ENCODE data around the gene ZNF593.

Gene ZNF593

DNA sequence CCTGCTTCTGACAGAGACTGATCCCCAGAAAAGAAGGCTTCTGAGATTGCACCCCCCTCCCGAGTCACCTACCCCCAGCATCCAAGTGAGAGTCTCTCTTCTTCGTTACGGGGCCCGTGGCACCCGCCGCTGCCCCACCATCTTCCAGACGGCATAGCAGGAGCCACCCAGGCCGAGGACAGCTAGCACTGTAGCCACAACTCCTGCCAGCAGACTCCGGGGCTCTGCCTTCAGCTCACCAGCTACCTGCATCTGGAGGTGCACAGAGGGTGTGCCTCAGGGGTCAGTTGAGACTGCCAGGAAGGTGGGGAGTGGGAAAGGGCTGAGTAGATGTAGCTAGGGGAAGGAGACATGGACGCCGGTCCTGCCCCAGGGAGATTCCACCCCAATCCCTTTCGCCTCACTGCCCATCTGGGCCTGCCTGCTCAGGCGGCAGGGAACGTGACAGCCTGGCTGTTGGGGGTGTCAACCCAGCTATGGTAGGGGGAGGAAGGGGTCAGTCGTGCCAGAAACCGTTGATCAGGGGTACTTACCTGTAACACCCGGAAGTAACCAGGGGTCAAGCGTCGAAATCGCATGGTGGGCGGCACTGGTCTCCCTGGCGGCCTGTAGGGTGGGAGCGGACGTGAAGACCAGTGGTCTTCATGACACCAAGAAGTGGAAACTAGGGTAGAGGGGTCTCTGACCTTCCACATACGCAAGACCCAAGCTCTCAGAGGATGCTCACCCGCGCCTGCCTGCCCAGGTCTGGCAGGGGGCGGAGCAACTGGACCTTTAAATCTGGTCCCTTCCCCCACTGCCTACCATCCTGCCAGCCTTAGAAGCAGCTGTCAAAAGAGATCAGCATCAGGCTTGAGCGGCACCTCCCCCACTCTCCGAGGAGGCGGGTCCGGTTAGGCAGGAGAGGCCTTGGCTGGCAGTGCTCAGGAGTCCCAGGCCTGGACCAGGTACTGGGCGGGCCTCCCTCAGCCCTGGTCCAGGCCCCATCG is 1.7 kb downstream of the ZNF593 start, which contains the start of gene ZNF593OS:
Gene ZNF593OS, minus strand, starts transcription at position 749 of the 989 bp plus-strand sequence. Its CDS starts 171 bp downstream, at position 578.
- no peak for FAIRE-seq

DNA sequence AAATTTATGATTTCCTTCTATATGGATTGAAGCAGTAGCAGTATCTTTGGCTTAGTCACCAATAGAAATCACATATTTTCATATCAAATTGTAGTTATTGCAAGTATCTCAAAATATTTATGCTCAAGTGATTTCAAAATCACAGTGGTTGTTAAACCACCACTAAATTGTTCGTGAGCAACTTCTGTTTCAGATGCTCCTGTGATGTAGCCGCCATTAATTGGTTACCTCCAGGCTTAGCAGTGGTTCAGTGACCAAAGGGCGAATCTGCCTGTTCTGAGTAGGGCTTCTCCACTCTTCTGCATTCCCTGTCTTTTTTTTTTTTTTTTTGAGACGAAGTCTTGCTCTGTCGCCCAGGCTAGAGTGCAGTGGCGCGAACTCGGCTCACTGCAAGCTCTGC is 5.6 kb downstream of the ZNF593 start:
- FAIRE-seq: no peak

DNA sequence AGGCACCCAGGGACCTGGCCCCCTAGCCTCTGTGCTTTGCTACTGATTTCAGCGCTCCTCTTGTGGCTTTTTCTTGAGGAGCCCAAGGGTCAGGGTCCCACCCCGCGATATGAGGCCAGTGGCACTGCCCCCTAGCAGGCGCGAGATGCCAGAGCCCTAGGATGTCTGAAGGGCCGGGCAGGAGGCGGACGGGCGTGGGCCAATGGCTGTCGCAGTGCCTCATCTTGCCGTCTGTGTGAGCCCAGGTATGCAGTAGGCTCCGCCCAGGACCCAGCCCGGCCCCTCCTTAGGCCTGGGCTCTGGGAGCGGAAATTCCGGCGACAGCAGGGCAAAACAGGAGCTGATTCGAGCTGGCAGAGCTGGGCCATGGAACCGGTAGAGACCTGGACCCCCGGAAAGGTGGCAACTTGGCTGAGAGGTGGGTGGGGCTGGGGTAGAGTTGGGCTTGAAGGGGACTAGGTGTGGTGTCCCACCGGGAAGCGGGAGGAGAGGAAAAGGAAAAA is 7.5 kb downstream of the ZNF593 start, which contains the start of gene CNKSR1:
Gene CNKSR1, plus strand, starts transcription at position 310 of the 503 bp plus-strand sequence. Its CDS starts 57 bp downstream, at position 367.
- FAIRE-seq: no peak

GRCh38 chr1:26180010-26180506 is 10.3 kb downstream of the ZNF593 start:
- FAIRE-seq: no peak

- FAIRE-seq: no peak
These were observed 12.1 kb downstream of the ZNF593 start for GRCh38 chr1:26181586-26182382.

GRCh38 chr1:26182383-26182696 is 12.6 kb downstream of the ZNF593 start:
- FAIRE-seq: no peak

- no peak for FAIRE-seq
These were observed 14.4 kb downstream of the ZNF593 start for GRCh38 chr1:26184086-26184485.

- FAIRE-seq: no peak
These were observed 15.2 kb downstream of the ZNF593 start for GRCh38 chr1:26184883-26185282.

DNA sequence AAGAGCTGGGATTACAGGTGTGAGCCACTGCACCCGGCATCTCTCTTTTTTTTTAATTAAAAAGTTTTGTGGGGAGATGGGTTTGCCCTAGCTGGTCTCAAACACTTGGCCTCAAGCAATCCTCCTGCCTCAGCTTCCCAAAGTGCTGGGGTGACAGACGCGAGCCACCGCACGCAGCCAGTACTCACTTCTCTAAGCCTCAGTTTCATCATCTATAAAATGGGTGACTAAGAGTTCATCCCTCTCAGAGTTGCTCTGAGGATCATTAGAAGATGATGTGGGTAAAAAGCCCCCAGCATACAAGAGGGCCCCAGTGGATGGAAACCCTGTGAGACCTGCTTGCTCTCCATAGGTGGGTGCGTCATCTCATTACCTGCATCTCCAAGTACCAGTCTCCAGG is 18.2 kb downstream of the ZNF593 start:
- FAIRE-seq: no peak

- no peak for FAIRE-seq
These were observed 18.8 kb downstream of the ZNF593 start for GRCh38 chr1:26188477-26188876.

GRCh38 chr1:26189331-26189730 is 19.6 kb downstream of the ZNF593 start:
- FAIRE-seq: no peak

DNA sequence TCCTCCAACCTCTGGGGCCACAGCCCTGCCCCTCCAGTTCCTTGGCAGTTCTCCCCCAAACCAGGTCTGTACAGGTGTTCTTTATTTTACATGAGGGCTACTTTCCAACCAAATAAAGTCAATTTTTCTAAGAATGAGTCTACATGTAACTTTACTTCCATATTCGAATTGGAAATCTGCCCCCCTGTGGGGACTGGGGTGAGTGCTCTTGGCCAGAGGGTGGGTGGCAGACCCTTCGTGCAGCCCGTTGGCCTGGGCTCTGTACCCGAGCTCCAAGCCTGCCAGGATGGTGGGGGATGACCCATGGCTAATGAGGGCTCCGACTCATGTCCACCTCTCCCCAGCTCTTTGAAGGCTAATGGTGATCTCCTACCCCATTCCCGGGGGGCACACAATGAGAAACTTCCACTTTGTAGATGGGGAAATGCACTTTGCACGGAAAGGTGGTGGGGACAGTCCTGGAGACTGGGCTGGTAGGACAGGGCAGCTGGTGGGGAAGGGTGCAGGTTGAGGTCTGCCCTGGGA is 20.1 kb downstream of the ZNF593 start:
- no peak for FAIRE-seq

DNA sequence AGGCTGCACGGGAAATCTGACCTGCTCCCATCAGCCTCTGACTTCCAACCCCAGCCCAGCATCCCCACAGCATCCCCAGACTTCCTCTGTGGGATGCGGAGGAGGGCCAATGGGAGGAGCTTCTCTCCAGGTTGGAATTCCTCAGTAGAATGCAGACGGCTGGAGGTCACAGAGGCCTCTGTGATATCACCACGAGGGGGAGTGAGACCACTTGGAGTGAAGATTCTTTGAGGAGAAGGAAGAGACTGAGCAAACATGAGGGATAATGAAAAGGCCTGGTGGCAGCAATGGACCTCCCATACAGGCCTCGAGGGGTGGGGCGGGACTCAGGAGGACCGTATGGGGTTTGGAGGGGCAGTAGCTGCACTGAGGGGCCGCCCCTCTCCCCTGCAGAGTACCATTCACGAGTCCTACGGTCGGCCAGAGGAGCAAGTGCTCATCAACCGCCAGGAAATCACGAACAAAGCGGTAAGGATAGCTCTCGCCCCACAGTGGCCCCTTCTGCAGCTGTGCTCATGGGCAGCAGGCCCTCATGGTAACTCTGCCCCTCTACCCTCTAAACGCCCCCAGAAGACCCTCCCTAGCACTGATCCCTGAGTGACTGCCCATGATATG is 20.8 kb downstream of the ZNF593 start, which contains the start of gene CATSPER4:
Gene CATSPER4, plus strand, starts transcription at position 230 of the 615 bp plus-strand sequence. Its CDS starts 26 bp downstream, at position 256.
- FAIRE-seq: no peak

GRCh38 chr1:26191739-26192138 is 22.0 kb downstream of the ZNF593 start:
- no peak for FAIRE-seq

DNA sequence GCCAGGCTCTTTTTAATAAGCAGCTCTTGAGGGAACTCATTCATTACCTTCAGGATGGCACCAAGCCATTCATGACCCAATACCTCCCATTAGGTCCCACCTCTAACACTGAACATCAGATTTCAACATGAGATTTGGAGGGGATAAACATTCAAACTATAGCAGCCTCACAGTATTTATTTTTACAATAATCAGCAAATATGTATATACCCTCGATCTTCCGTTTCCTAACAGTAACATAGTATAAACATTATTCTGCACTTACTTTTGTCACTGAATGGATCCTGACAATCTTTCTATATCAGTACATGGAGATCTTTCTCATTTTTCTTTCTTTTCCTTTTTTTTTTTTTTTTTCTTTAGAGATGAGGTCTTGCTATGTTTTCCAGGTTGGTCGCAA is 26.1 kb downstream of the ZNF593 start:
- FAIRE-seq: no peak

GRCh38 chr1:26197301-26197700 is 27.6 kb downstream of the ZNF593 start:
- no peak for FAIRE-seq

DNA sequence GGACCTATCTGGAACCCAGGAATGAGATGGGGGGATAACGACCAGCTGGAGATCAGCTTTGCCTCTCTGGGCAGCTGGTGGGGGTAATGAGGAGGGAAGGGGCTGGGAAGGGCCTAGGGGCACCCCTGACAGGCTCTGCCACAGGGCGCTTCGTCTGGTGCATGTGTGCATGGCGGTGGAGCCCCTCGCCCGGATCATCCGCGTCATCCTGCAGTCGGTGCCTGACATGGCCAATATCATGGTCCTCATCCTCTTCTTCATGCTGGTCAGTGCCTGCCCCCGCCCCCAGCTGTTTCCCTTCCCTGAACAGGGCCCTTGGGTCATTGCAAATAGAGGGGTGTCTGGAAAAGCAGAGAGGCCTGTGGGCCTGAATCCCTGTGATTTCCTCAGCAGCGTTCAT is 28.1 kb downstream of the ZNF593 start:
- no peak for FAIRE-seq

GRCh38 chr1:26200413-26200812 is 30.7 kb downstream of the ZNF593 start:
- FAIRE-seq: no peak

- FAIRE-seq: no peak
These were observed 34.1 kb downstream of the ZNF593 start for GRCh38 chr1:26203642-26204318.

- FAIRE-seq: no peak
These were observed 40.6 kb downstream of the ZNF593 start for GRCh38 chr1:26210147-26210870.

GRCh38 chr1:26212726-26213125 is 43.0 kb downstream of the ZNF593 start:
- no peak for FAIRE-seq
